GM21423 (cell line): ENCODE results near the gene HECW1.

Source experiments
- ATAC-seq: cut with Tn5 transposase; IDR thresholded peaks from one replicate; pipeline ENCODE4 v1.9.1; 2021; ENCODE audit warnings: mild to moderate bottlenecking, moderate library complexity; ENCODE audit not compliant: unreplicated experiment

HECW1 gene

DNA sequence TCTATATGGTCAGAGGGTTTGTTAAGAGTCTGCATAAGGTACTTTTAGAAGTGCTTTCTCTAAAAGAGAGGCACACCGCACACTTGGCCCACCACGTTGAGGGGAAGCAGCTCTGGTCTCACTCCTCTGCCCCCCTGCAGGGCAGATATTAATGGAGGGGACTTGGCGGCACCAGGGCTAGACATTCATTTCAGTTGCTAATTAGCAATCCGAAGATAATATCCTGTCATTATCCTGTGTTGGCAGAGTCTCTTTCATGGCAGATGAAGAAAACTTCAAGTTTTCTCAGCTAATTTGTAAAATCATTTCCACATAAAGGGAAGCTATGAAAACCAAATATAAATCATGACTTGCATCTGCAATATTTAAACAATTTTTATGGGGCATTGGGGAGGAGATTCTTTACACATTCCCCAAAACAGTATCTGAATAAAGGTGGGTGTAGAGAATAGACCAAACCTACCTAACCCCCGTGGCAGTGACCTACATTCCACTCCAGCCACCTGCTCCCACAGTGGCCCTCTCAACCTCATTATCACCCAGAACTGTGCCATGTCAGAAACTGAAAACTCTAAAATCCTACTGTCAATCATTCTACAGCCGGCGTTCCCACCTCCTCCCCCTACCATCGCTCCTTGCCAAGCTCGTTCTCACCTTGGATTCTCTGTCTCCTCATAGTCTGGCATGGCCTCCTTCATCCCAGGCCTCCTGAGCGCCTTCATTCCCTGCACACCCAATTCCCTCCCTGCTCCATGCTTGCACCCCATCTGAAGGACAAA is 416.3 kb downstream of the HECW1 start:
- ATAC-seq = no peak

DNA sequence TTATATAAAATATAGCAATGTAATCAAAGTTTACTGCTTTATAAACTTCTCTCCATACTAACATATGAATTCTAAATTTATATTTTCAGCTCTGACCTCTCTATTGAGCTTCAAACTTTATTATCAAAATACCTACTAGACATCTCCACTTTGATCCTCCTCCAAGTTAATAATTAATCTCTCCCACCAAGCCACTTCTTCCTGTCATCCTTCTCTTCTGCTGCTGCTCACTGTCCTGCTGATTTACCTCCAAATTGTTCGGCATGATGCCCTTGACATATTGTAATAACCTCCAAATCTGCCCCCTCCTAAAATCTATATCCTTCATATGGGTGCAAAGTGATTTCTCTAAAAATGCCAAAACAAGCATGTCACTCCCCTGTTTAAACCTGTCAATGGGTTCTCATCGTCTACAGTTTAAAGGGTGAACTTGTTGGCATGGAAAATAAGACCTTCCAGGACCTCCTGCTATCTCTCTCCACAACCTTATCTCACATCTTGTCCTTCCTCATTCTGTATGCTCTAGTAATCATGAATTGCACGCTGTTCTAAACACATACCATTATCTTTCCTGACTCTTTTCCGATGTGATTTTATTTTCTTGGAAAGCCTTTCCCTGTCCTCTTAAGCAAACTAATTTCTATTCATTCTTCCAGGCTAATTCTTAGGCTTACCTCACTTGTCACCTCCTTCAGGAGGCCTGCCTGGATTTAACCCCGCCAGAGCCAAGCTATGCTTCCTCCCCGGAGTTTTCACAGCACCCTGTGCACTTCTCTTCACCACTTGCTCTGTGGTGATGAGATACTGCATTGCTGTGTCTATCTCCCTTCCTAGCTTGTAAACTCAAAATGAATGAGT is 418.3 kb downstream of the HECW1 start:
- no peak for ATAC-seq

DNA sequence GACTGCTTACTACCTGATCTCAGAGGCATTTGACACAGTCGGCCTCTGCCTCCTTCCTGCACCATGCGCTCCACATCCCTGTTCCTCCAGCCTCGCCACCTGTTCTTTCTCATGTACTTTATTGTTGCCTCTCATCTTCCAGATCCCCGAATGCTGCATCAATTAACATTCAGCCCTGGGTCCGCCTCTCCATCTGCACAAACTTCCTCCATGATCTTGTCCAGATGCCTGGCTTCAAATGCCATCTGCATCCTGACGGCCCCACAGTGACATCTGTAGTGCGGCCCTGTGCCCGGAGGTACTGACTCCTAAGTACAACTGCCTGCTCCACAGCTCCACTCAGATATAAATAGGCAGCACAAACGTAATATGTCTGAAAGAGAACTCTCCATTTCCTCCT is 419.3 kb downstream of the HECW1 start:
- ATAC-seq = no peak

- ATAC-seq = no peak
These were observed 421.5 kb downstream of the HECW1 start for GRCh38 chr7:43533801-43534479.

DNA sequence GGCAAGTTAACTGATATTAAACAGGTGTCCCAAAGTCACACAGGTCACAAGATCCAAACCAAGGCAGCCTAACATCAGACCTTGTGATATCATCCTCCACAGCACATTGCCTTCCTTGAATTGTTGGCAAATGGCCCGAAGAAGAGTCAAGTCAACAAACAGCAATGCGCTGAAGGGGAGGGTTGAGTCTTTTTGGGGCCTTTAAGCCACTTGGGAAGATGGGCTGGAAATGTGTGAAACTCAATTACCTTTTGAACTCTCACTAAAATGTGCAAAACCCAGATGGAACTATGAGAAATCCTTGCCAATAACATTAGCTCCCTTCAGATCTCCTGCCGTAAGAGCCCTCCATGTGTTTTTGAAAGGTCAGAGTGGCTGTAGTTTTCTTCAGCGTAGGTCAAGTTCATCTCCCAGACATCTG is 422.6 kb downstream of the HECW1 start:
- ATAC-seq = no peak

- ATAC-seq = no peak
These were observed 423.6 kb downstream of the HECW1 start for GRCh38 chr7:43535810-43536585.

DNA sequence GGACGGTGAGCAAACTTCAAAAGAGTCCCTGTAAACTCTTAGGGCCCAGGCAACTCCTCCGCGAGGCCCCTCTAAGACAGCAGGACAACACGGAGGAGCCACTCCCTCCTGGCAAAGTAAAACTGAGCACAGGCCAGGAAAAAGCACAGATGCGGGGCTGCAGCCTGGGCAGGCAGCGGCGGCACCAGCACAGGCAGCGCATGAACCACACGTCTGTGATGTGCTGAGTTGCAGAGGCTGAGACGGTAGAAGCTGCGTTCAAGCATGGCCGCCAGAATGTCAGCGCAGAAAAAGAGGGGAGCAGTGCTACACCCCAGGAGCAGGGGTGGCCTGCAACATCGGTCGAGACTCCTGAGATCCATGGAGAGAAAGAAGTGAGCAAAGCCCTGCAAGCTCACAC is 424.3 kb downstream of the HECW1 start:
- no peak for ATAC-seq

- ATAC-seq = no peak
These were observed 425.4 kb downstream of the HECW1 start for GRCh38 chr7:43537765-43538403.

- no peak for ATAC-seq
These were observed 425.9 kb downstream of the HECW1 start for GRCh38 chr7:43538404-43538771.

- ATAC-seq = no peak
These were observed 428.0 kb downstream of the HECW1 start for GRCh38 chr7:43540471-43540870.

DNA sequence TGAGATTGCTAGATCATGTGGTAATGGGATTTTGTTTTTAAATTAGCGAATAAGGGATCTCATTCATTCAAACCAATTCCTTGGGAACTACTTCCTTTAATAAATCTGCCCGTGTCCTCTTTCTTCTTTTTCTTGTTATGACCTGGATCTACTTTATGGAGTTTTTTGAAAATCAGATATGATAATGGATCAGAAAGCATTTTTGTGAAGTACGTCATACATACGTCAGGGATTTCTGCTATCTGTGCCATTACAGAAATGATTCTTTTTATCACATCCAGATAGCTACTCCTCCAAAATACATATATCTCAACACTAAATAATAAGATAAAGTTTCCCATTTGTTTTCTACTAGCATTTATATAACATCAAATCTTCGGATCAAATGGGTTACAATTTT is 430.3 kb downstream of the HECW1 start:
- ATAC-seq = no peak

- no peak for ATAC-seq
These were observed 433.8 kb downstream of the HECW1 start for GRCh38 chr7:43546231-43546630.

DNA sequence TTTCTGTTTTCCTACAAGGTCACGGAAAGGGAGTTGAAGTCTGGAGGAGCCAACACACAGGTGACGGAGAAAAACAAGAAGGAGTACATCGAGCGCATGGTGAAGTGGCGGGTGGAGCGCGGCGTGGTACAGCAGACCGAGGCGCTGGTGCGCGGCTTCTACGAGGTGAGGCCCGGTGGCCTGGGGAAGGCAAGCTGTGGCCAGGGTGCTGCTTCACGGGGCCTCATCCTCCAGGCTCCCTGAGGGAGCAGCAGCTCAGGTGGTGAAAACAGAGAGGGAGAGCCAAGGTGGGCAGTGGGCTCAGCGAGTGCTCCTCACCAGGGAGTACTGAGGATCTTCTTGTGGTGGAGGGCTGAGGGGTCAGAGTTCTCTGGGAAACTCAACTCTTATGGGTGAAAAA is 438.0 kb downstream of the HECW1 start:
- ATAC-seq = no peak

- no peak for ATAC-seq
These were observed 439.7 kb downstream of the HECW1 start for GRCh38 chr7:43552122-43552521.

GRCh38 chr7:43553999-43554398 is 441.6 kb downstream of the HECW1 start:
- no peak for ATAC-seq

DNA sequence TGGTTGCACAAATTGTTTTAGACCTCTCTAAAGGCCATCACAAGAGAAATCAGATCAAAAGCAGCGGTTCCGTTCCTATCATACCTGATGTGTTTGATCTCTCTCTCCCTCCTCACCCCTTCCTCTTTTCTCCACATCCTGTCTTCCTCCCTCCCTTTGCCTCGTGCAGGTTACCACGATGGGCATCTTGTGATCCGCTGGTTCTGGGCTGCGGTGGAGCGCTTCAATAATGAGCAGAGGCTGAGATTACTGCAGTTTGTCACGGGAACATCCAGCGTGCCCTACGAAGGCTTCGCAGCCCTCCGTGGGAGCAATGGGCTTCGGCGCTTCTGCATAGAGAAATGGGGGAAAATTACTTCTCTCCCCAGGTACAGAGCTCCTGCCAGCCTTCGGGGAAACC is 442.0 kb downstream of the HECW1 start:
- no peak for ATAC-seq

DNA sequence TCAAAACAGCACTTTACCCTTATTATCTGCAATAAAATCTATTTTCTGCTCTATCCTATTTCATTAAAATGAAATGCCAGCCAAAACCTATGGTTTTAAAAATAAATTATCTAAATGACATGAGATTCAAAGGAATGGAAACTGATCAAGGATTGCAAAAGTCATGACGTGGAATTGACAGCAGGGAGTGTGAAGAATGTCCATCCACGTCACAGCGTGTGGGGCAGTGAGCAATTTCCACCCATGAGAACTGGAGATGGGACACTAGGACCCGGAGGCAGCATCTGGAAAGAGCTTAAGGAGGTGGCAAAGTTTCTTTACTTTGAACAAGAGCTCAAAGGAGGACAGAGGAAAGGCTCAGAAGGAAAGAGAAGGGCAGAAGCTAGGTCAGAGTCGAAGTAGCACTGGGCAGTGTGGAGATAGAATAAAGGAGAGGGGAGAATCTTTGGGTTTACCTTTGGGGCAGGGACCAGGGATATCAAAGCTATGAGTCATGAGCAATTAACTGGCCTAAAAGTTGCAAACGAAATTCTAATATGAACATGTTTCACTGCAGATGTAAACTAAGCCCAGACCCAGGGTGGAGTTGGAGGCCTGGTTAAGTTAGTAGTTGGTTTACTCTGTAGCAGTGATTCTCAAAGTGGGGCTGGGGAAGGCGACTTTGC is 445.5 kb downstream of the HECW1 start:
- no peak for ATAC-seq

DNA sequence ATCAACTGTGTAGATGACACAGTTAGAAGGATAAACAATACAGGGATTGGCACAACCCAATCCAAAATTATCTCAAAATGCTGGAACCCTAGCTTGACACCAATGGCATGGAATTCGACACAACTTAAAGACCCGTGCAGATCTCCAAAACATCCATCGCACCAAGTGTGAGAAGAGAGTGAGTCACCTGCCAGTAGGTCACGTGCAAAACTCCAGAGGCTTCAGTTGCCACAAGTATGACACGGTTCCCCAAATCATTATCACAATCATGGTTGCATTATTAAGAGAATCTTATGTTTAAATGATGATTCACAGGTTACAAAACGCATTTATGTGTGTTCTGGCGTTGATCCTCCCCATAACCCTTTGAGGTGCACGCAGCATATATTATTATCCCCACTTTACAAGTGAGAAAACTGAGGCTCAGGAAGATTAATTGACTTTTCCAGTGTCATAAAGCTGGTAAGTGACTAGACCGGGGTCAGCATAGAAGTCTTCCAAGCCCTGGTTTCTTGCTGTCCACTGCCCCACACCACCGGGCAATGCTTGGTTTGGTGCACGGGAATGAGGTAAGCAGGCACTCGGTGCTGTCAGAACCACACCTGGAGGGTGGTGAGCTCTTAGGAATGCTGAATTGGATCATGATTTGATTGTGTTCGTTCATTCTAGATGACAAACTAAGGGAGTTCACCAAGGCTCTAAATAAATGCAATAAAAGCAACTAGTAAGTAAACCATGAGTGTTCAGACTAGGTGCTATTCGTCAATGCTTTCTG is 446.9 kb downstream of the HECW1 start:
- no peak for ATAC-seq

GRCh38 chr7:43559946-43560335 is 447.5 kb downstream of the HECW1 start:
- ATAC-seq = no peak
